HL-60 (cell line): ENCODE results near the gene POLR1B.

ENCODE experiments used
- GABPA ChIP-seq: IDR thresholded peaks from 2 replicates; pipeline ENCODE4 v1.6.1; 2012; ENCODE audit warnings: low read depth
- POLR2AphosphoS5 ChIP-seq: IDR thresholded peaks from 2 replicates; pipeline ENCODE4 v1.6.1; 2012; ENCODE audit warnings: low read depth
- SPI1 ChIP-seq: IDR thresholded peaks from 2 replicates; pipeline ENCODE4 v1.6.1; 2012; ENCODE audit warnings: low read depth, mild to moderate bottlenecking, borderline replicate concordance
- TF ChIP-seq, protein P1 (sequence below): IDR thresholded peaks from one replicate; pipeline ENCODE4 v1.5.1; 2011; ENCODE audit warnings: low read length, control low read depth, inconsistent platforms; ENCODE audit not compliant: insufficient read depth
- TF ChIP-seq, protein P2 (sequence below): IDR thresholded peaks from 2 replicates; pipeline ENCODE4 v1.6.1; 2012; ENCODE audit warnings: low read depth; ENCODE audit not compliant: insufficient replicate concordance

DNA sequence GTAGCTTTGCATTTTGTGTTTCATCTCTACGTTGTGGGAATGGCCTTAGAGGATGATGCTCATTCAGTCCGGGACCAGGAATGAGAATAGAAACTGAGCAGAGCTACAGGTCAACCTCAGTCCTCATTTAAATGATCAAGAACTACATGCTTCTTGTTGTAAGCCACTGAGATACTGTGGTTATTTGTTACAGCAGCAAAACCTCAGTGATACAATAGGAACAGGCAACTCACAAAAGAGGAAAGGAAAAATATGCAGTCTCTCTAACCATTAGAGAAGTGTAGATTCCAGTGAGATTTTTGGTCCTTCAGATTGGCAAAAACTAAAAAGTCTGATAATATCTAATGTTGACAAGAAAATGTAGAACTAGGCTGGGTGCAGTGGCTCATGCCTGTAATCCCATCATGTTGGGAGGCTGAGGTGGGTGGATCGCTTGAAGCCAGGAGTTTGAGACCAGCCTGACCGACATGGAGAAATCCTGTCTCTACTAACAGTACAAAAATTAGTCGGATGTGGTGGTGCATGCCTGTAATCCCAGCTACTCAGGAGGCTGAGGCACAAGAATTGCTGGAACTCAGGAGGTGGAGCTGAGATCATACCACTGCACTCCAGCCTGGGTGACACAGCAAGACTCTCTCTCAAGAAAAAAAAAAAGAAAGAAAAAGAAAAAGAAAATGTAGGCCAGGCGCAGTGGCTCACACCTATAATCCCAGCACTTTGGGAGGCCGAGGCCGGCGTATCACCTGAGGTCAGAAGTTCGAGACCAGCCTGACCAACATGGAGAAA lies 55.5 kb downstream of the POLR1B start:
- TF ChIP-seq, protein P1, sequence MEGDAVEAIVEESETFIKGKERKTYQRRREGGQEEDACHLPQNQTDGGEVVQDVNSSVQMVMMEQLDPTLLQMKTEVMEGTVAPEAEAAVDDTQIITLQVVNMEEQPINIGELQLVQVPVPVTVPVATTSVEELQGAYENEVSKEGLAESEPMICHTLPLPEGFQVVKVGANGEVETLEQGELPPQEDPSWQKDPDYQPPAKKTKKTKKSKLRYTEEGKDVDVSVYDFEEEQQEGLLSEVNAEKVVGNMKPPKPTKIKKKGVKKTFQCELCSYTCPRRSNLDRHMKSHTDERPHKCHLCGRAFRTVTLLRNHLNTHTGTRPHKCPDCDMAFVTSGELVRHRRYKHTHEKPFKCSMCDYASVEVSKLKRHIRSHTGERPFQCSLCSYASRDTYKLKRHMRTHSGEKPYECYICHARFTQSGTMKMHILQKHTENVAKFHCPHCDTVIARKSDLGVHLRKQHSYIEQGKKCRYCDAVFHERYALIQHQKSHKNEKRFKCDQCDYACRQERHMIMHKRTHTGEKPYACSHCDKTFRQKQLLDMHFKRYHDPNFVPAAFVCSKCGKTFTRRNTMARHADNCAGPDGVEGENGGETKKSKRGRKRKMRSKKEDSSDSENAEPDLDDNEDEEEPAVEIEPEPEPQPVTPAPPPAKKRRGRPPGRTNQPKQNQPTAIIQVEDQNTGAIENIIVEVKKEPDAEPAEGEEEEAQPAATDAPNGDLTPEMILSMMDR: no peak
- TF ChIP-seq POLR2AphosphoS5: no peak
- TF ChIP-seq, protein P2, sequence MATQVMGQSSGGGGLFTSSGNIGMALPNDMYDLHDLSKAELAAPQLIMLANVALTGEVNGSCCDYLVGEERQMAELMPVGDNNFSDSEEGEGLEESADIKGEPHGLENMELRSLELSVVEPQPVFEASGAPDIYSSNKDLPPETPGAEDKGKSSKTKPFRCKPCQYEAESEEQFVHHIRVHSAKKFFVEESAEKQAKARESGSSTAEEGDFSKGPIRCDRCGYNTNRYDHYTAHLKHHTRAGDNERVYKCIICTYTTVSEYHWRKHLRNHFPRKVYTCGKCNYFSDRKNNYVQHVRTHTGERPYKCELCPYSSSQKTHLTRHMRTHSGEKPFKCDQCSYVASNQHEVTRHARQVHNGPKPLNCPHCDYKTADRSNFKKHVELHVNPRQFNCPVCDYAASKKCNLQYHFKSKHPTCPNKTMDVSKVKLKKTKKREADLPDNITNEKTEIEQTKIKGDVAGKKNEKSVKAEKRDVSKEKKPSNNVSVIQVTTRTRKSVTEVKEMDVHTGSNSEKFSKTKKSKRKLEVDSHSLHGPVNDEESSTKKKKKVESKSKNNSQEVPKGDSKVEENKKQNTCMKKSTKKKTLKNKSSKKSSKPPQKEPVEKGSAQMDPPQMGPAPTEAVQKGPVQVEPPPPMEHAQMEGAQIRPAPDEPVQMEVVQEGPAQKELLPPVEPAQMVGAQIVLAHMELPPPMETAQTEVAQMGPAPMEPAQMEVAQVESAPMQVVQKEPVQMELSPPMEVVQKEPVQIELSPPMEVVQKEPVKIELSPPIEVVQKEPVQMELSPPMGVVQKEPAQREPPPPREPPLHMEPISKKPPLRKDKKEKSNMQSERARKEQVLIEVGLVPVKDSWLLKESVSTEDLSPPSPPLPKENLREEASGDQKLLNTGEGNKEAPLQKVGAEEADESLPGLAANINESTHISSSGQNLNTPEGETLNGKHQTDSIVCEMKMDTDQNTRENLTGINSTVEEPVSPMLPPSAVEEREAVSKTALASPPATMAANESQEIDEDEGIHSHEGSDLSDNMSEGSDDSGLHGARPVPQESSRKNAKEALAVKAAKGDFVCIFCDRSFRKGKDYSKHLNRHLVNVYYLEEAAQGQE: no peak
- no peak for TF ChIP-seq GABPA
- TF ChIP-seq SPI1: no peak
